NCI-H774 (cell line): Measurements from ENCODE around the gene TIMM21.

ENCODE experiments used
- DNase-seq: peaks from one replicate; lab custom pipeline; 2025; lab: John Stamatoyannopoulos, UW

The TIMM21 gene

DNA sequence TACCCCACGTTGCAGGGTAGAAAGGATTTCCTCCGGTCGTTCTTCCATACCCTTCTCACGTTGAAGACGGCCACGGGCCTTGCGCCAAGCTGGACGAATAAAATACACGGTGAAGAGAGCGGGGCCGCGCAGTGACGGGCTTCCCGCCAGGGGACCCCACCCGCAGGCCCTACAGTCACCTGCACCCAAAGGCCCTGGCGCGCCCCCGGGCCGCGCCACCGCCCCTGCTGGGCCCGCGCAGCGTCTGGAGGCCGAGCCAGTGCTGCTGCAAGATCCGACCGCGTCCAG, 888 bp upstream of the TIMM21 start:
- no peak for DNase-seq

DNA sequence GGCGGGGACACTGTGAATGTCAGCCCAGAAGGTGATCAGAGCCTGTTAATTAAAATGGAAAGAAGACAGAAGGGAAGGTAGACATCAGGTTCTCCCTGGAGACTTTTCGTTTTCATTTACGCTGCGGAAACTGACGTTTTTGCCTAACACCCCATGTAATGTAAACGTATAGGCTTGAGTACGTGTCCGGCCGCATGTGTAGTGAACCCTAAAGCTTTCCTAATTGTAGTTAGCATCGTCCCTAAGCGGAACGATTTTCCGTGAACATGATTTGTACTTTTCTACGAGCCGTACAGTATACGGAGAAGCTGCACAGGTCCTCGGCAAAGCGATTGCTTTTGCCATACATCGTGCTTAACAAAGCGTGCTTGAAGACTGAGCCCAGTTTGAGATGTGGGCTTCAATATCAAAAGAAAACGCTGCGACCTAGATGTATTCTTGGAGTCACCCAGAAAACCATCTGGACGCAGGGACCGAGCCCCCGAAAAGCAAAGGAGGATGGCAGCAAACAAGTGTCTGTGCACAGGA, 284 bp downstream of the TIMM21 start:
- DNase-seq: no peak

DNA sequence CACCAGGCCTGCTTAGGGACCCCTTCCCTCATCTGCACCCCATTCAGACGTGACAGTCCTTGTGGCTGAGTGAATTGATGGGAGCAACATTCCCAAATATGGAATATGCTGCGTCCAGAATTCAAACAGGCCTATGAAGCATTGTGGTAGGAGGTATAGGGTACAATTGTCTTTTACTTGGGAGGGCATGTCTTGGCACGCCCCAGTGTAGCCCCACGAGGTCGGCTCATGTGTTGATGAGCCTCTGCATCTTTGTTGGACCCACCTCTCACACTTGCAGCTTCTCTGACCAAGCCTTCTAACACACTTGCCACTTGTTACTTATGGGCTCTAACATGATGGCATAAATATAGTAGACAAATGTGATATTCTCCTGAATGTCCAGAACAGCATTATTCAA, 1.6 kb downstream of the TIMM21 start:
- no peak for DNase-seq

DNA sequence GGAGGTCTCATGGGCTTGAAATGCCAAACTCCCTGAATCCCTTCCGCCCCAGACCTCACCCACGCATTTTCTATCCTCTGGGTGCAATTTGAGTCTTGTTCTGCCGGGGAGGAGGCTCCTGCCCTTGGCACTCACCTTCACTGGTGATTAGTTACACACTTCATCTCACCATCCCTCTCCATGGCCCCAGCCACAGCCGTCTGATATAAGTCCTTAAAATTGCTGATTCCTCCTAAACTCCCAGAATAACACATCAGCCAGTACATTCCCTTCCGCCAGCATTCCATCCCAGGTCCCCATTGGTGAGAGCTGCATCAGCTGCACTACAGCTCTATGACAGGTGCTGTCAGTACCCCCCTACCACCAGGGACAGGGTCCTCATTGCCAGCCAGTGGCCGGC, 3.9 kb downstream of the TIMM21 start:
- no peak for DNase-seq

DNA sequence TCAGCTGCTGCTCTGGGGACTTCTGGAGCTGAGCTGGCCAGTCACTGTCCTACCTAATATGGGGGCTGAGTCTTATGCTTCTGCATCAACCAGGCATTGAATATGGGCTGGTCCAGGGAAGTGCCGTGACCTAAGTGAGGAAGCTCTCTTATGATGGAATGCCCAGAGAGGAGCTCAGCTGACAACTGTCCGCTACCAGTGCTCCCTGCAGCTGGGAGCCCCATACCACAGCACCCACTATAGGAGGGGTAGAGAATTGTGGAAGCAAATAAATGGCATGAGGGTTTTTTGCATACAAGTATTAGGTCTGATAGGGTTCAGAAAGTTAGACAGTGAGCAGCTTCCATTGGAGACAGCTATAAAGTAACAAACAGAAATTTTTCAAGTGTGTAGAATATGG, 4.5 kb downstream of the TIMM21 start:
- no peak for DNase-seq

DNA sequence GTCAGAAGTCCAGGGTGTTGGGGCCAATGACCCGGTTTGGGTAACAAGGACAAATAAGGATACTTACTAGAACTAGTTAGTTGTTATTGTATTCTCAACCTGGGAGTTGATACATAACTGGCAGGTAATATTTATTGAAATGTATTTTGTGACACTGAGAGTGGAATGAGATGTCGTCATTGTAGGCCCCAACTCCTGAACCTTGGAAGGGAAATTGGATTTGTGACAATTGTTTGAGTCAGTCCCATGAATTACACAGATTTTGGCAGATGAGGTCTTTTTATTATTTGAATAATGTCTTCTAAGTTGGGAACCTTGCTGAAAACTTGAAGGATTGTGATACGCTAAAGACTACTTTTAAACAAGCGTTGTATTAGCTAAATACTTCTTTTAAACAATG, 5.1 kb downstream of the TIMM21 start:
- no peak for DNase-seq

DNA sequence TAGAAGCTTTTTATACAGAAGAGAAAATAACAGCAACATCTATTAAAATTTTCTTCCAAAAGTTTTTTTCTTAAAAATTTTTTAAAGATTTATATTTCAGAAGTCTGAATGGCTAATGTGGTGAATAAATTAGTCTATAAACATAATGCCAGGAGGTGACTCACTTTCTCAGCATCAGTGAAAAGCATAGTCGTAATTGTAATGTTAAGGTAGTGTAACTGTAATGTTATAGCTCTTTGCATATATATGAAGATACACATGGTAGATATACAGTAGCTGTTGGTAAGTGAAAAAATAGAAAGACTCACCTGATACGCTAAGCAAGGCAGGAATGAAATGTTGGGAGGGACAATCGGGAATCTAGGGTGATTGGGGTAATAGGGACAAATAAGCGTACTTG, 5.5 kb downstream of the TIMM21 start:
- DNase-seq: no peak

DNA sequence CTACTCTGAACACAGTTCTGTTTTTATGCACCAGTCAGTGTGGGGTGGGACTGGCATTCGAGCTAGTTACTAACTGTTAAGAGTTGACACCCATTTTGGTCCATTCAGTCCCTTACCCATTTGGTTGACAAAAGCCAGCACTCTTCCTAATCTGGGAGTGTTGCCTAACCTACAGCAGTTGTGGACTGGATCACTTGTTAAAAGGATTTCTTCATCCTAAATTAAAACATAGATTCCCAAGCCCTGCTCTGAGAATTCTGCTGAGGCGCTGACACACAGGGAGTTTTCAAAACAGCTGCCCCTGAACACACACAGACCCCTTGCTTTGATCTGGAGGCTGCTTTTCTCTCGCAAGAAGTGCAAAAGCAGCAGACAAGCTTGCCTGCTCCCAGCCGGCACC, 6.4 kb downstream of the TIMM21 start:
- no peak for DNase-seq

DNA sequence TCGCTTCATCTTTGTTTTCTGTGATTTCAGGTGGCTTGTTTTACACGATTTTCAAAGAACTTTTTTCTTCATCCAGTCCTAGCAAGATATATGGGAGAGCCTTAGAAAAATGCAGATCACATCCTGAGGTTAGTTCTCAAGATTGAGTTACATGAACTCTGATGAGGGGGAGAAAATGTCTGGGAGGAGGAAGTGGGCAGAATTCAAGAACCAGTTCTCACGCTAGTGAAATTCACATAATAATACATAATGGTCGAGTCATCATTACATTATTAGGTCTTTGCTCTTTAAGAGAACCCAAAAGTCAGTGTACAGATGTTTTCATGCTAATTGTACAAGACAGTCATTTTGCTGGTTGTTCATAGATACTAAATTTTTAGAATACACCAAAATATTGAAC, 7.0 kb downstream of the TIMM21 start:
- DNase-seq: no peak

DNA sequence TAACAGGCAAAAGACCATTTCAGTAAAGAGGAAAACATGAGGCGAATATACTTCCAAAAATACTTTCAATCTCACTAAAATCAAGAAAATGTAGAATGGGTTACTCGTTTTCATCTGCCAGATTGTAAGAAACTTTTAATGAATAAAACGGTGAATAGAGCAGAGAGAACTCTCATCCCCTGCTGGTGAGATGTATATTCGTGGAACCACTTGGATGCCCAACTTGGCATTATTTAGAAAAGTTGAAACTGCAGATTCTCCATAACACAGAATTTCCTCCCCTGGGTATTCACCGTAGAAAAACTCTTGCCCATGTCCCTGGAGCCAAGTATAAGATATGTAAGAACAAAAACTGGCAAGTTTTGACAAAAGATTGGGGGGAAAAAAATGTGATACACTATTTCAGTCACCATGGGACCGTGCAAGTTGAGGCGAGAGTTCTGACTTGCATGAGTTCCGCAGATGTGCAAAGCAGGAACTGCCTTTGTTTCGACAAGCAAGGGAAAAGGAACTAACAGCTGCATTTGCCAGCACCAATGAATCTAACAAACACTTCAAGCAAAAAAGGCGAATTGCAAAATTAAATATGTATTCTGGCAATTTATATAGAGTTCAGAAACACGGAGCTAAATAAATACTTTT, 14.8 kb downstream of the TIMM21 start:
- no peak for DNase-seq

DNA sequence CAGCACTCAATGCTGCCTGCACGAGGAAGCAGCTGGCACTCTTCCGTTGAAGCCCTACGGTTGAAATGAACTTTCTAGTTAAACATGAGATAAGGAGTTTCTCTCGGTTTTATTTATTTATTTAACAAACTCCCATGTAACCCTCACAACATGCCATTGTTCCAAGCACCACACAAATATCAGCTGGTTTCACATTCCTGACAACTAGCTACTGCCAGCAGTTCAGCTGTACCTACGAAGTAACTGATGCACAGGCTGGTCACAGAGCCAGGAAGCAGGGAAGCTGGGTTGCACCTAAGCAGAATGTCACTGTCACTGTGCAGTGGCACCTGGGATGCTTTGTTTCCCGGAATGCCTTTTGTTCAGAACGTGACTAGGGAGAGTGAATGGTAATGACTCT, 18.1 kb downstream of the TIMM21 start:
- no peak for DNase-seq

DNA sequence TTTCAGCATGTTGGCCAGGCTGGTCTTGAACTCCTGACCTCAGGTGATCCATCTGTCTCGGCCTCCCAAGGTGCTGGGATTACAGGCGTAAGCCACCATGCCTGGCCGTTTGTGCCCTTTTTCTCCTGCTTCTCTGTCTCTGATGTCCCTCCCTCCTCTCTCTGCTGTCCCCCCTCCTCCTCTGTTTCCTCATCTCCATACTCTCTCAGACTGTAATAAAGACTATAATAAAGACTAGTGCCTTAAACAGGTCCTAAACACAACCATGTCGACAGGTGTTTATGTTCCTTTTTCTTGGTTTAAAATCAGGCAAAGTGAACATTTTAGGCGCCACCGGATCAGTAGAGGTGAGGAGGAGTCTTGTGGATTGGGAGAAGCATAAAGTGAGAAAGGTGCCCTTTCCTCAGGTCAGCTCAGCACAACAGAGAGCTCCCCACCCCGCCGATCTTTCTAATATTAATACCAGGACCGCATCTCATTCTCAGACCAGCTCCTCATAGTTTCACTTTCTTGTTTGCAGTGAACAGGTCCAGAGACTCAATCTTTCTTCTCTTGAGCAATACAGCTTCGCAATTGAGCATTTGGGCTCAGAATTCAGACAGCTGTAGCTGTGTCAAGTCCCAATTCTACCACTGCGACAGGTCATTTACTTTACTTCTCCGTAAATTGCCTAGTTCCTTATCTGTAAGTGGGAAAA, 23.7 kb downstream of the TIMM21 start:
- DNase-seq: no peak

DNA sequence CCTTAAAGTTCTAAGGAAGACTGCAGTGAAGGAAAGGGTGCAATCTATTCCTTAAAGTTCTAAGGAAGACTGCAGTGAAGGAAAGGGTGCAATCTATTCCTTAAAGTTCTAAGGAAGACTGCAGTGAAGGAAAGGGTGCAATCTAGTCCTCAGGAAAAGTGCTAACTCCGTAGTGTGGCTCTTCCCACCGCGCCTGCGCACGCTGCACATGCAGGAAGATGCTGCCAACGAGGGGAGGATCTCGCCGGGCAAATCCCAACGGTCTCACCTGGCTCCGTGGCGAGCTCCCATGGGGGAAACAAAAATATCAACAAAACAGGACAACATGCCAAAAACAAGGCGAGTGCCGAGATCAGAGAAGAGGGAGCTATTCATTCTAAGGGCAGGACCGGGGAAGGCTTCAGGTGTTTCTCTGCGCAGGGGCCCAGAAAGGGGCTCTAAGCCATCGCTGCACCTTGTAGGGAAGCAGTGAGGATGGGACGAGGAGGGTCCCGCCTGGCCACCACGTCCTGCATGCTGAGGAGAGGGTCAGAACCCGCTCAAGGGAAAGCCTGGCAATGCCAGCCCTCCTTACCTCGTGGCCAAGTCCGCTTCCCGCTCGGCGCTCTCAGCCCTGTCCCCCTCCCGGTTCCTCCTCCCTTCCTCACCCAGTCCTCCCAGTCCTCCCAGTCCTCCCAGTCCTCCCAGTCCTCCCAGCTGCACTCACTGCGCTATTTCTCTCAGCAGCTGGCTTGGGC, 24.5 kb downstream of the TIMM21 start:
- no peak for DNase-seq

DNA sequence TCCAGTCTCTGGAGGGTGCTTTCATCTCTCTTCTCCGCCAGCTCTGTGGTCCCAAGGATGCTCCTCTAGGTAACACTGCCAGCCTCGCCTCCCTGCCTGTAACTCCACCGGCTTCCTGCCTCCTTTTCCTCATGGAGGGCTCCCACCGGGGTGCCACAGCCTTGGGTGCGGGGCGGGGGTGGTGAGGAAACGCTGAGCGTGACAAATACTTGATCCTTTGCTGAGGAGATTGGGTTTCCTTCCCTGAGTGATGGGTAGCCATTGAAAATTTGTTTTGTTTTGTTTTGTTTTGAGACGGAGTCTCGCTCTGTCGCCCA, 25.1 kb downstream of the TIMM21 start:
- DNase-seq: no peak

DNA sequence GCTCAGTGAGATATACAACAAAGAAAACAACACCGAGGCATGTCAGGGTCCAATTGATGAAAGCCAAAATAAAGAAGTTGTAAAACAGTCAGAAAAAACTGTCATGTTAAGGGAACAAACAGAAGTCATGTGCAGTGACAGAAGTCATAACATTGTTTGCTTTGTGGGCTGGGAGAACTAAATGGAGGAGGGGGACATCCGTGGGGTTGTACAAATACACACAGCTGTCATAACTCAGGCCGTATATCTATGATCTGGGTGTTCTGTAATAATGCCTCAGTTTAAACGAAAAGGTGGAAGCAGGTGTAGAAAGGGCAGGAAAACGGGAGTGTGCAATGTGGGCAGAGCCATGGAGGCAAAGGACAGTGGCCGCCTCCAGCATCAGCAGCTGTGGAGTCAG, 27.3 kb downstream of the TIMM21 start:
- DNase-seq: no peak

DNA sequence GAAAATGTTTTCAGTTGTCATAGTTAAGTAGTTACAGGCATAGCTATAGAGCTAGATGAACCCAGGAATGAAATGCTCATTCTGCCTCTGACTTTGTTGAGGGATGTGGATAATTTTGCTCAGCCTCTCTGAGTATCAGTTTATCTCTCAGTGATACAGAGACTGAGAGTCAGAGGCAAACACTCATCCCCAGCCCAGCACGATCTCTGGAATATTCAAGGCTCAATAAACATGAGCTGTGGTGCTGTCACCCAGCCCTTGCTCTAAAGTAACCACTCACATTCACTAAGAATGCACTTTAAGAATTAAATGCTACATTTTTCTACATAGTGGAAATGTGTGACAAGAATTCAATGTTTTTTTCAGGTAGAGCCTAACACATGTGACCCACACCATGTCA, 30.6 kb downstream of the TIMM21 start:
- no peak for DNase-seq

DNA sequence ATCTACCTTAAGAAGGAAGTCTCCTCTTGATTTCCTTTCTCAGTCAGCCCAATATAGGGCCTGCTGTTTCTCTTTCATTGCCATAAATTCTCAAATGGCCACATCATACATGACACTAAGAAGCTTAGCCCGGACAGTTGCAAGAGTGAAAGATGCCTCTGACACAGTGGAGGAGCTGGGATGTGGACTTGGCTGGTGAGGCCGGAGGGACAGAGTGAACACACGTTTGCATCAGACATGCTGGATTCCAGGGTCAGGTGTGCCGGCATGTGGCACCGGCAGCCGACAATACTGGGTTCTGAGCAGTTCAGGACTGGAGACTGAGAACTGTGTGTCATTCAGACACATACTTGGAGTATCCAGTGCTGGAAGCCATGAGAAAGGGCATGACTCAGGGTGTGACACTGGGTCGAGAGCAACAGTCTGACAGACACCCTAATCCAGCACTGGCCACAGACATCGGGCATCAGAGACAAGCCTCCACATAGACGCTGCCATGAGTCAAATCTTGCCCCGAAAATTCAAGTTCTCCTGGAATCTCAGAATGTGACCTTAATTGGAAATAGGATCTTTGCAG, 31.4 kb downstream of the TIMM21 start:
- DNase-seq: no peak

DNA sequence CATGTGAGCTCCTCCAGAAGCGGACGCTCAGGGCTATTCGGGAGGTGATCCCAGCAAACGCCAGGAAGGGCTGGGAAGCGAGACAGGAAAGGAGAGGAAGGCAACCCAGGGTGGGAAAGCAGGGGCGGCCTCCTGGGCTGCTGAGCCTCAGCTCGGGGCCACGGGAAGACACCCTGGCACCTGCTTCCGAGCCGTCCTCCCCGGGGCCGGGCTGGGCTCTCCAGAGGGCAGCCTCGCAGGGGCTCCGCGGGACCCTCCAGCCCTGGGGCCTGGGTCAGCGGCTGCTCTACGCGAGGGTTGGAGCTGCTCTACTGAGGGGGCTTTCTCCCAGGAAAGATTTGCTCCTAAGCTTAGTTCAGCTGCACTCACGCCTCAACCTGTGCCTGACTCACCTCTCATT, 34.0 kb downstream of the TIMM21 start:
- DNase-seq: no peak

DNA sequence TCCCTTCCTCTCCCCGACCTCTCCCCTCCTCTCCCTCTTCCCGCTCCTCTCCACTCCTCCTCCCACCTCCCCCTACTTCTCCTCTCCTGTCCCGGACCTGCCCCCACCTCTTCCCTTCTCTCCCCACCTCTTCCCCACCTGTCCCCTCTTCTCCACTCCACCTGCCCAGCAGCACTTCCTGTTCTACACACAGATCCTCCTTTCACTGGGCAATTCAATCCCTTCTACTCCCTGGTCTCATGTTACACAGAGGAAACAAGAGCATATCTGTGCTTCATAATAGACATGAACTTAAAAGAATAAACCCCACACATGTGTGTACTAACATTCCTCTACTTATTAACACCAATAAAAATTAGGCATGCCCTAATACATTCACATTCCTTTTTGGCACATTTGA, 34.8 kb downstream of the TIMM21 start:
- peak; percentile 22 for DNase-seq

DNA sequence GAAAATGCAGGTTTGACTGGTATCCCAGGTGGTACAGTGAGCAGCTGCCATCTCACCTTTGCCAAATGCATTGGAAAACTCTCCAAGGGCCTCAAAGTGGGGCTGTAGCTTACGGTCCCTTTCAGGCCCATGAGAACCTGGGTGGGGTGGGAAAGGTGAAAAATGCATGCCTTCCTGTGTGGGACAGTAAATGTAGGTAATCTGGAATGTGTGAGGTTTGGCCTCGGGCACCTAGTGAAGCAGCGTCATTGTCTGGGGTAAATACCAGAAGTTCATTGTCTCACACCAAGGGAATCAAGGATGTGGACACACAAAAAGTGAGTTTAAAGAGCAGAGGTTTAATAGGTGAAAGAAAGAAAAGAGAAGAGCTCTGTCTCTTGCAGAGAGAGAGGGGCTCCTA, 36.6 kb downstream of the TIMM21 start:
- DNase-seq: no peak

DNA sequence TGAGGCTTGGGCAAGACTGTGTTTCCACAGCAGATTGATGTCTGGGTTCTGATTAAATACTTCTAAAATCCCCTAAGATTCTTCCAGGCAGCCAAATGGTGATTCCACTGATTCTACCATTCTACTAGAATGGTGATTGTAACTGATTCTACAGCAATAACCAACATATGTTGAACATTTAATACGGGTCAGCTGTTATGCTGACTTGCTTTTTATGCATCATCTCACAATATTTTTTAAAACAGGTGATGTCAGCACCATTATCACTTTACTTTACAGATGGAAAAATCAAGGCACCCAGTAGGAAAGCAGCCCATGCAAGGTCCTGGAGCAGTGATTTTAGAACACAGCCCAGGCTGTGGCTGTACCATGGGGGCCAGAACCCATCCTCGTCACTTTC, 37.5 kb downstream of the TIMM21 start:
- no peak for DNase-seq

DNA sequence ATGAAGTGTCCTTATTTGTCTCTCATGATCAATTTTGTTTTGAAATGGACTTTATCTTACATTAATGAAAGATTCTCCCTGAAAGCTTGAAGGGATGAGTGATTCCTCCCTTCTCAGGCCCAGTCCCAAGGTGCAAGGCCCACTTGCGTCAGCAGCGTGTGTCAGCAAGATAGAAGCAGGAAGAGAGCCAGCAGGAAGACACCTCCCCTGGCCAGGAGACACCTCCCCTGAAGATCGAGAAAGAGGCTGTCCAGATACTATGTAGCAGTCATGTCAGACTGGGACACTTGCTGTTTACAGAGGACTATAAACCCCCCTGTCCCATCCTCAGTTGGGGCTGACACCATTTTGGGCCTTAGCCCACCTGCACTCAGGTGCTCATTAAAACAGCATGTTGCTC, 38.3 kb downstream of the TIMM21 start:
- no peak for DNase-seq

DNA sequence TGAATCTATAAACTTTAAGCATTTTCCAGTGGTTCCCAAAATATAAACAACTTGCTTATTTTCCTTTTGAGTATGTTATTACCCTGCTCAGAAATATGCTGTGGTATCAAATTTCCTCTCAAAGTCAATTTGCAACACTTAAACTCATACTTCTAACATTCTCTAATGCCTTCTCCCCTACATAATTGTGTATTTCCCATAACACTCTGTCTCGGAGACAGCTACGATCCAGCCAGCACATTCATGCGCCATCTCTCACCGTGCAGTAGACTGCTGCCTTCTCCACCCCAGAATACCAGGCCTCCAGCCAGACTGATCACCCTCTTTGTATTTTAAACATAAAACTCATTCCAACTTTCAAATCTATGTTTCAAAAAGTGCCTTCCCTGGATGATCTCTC, 41.8 kb downstream of the TIMM21 start:
- no peak for DNase-seq
